Measurements from ENCODE around the gene ROBO1.

ROBO1 gene

GRCh38 chr3:79161941-79162340 is 605.9 kb downstream of the ROBO1 start:
- POLR2A ChIA-PET (ENCODE audit: low non-redundant PET): no interaction called here
- CTCF ChIA-PET: no interaction called here
- H3K27ac ChIP-seq: no peak overlapping the region
- TF ChIP-seq CTCF (conservative IDR thresholded peaks at IDR 0.05; ENCODE audit: low read depth): no peak
- DNase-seq (ENCODE audit: low spot score): no peak

GRCh38 chr3:79160421-79160820 is 607.4 kb downstream of the ROBO1 start:
- CTCF ChIA-PET: no interaction called here
- no peak for TF ChIP-seq CTCF (conservative IDR thresholded peaks at IDR 0.05; ENCODE audit: low read depth)
- POLR2A ChIA-PET (ENCODE audit: low non-redundant PET): no interaction called here
- H3K27ac ChIP-seq: no peak overlapping the region
- DNase-seq (ENCODE audit: low spot score): no peak

GRCh38 chr3:79159736-79160135 is 608.1 kb downstream of the ROBO1 start:
- no peak for DNase-seq (ENCODE audit: low spot score)
- no peak overlapping the region for H3K27ac ChIP-seq
- ChIA-PET POLR2A (ENCODE audit: low non-redundant PET) (no interaction called here), CTCF (no interaction called here)
- no peak for TF ChIP-seq CTCF (conservative IDR thresholded peaks at IDR 0.05; ENCODE audit: low read depth)

GRCh38 chr3:79157191-79157590 is 610.6 kb downstream of the ROBO1 start:
- DNase-seq (ENCODE audit: low spot score): no peak
- H3K27ac ChIP-seq: no peak overlapping the region
- TF ChIP-seq CTCF (conservative IDR thresholded peaks at IDR 0.05; ENCODE audit: low read depth): no peak
- CTCF ChIA-PET: no interaction called here
- POLR2A ChIA-PET (ENCODE audit: low non-redundant PET): no interaction called here

GRCh38 chr3:79154865-79155264 is 612.9 kb downstream of the ROBO1 start:
- H3K27ac ChIP-seq: no peak overlapping the region
- ChIA-PET POLR2A (ENCODE audit: low non-redundant PET) (no interaction called here), CTCF (no interaction called here)
- DNase-seq (ENCODE audit: low spot score): no peak
- no peak for TF ChIP-seq CTCF (conservative IDR thresholded peaks at IDR 0.05; ENCODE audit: low read depth)

GRCh38 chr3:79148786-79149185 is 619.0 kb downstream of the ROBO1 start:
- DNase-seq (ENCODE audit: low spot score): no peak
- POLR2A ChIA-PET (ENCODE audit: low non-redundant PET): no interaction called here
- H3K27ac ChIP-seq: no peak overlapping the region
- no peak for TF ChIP-seq CTCF (conservative IDR thresholded peaks at IDR 0.05; ENCODE audit: low read depth)
- CTCF ChIA-PET: no interaction called here

- POLR2A ChIA-PET (ENCODE audit: low non-redundant PET): no interaction called here
- CTCF ChIA-PET: no interaction called here
- DNase-seq (ENCODE audit: low spot score): no peak
- H3K27ac ChIP-seq: no peak overlapping the region
- no peak for TF ChIP-seq CTCF (conservative IDR thresholded peaks at IDR 0.05; ENCODE audit: low read depth)
Observed at GRCh38 chr3:79146024-79146423, 621.8 kb downstream of the ROBO1 start.

All from RWPE1 (cell line).